Endothelial cell of umbilical vein (primary cell): Measurements from ENCODE around the gene CDC42EP5. TPM values are rescaled to one million over a fixed set of nuclear protein-coding genes. Genes with fewer than 3 reads are reported as not detected.

Experiments used
- BruUV-seq: library from RNA; stranded (reverse); fragments of 400-500 nt; replicated peaks from 2 replicates; lab custom pipeline; 2021; lab: Mats Ljungman, UMichigan
- CTCF ChIA-PET: fragments of 300-600, 350-600 bp; sonication (Branson Sonifier 250); formaldehyde crosslinking; loops from one replicate; lab custom pipeline; 2021; ENCODE audit warnings: antibody characterized with exemption, inconsistent platforms; lab: Charles Lee
- POLR2A ChIA-PET: fragments of 300-600, 350-600 bp; sonication (Branson Sonifier 250); formaldehyde crosslinking; loops from one replicate; lab custom pipeline; 2021; ENCODE audit warnings: antibody characterized with exemption, inconsistent platforms; lab: Charles Lee
- DNase-seq: peaks from one replicate; pipeline ENCODE4 v3.0.0-alpha.2; 2011; ENCODE audit warnings: low read depth, low spot score
- FAIRE-seq: peaks from 2 replicates; lab custom pipeline; 2011; peaks lifted over from hg19 to GRCh38; lab: Jason Lieb, UNC
- H2AFZ ChIP-seq: 2 replicates; pipeline ENCODE4 v1.6.0; 2012; ENCODE audit warnings: low read depth, low read length, control low read depth, inconsistent platforms
- H3K27ac ChIP-seq: 2 replicates; pipeline ENCODE4 v1.5.1; 2011; ENCODE audit warnings: low read depth, mild to moderate bottlenecking, control low read depth, low read length, moderate library complexity; ENCODE audit not compliant: insufficient read depth
- H3K27me3 ChIP-seq, 2 experiments: 2 replicates each; pipeline versions ENCODE4 v1.6.0 to v1.6.1; 2011; ENCODE audit warnings: low read length in 2 of 2, mixed read lengths in 1 of 2; ENCODE audit not compliant: control insufficient read depth in 2 of 2, insufficient read depth in 2 of 2
- H3K36me3 ChIP-seq, 2 experiments: 2 replicates in 1 of 2; 3 replicates in 1 of 2; pipeline ENCODE4 v1.5.1; 2011; ENCODE audit warnings: low read length in 2 of 2, mild to moderate bottlenecking in 1 of 2, moderate library complexity in 1 of 2; ENCODE audit not compliant: control insufficient read depth in 2 of 2, insufficient read depth in 2 of 2; ENCODE audit errors: extremely low read depth in 1 of 2
- H3K4me1 ChIP-seq: 3 replicates; pipeline ENCODE4 v1.5.1; 2011; ENCODE audit warnings: mild to moderate bottlenecking, low read length; ENCODE audit not compliant: control insufficient read depth, insufficient read depth; ENCODE audit errors: extremely low read depth
- H3K4me2 ChIP-seq: 2 replicates; pipeline ENCODE4 v1.6.1; 2011; ENCODE audit warnings: low read length, control low read depth, mixed read lengths; ENCODE audit not compliant: insufficient read depth
- H3K4me3 ChIP-seq, 3 experiments: fragments of 200-600 bp in 1 of 3; sonication (generic), shearing (Covaris generic) in 1 of 3; replicated peaks in 1 of 3; 2 replicates each; pipeline ENCODE4 v1.5.1; 2011 to 2016; ENCODE audit warnings: control low read depth in 3 of 3, low read length in 3 of 3, mild to moderate bottlenecking in 2 of 3, inconsistent platforms in 1 of 3, low read depth in 1 of 3, moderate library complexity in 1 of 3; ENCODE audit not compliant: insufficient read depth in 1 of 3
- H3K79me2 ChIP-seq: 2 replicates; pipeline ENCODE4 v1.6.0; 2012; ENCODE audit warnings: low read length, inconsistent platforms; ENCODE audit not compliant: control insufficient read depth, insufficient read depth
- H3K9ac ChIP-seq: replicated peaks from 2 replicates; pipeline ENCODE3; 2011; ENCODE audit warnings: low read length, control low read depth; ENCODE audit not compliant: insufficient read depth; ENCODE audit errors: extremely low read depth
- H3K9me1 ChIP-seq: replicated peaks from 3 replicates; pipeline ENCODE4 v1.6.0; 2011; ENCODE audit warnings: mild to moderate bottlenecking, low read length; ENCODE audit not compliant: control insufficient read depth, insufficient read depth; ENCODE audit errors: extremely low read depth
- H3K9me3 ChIP-seq: replicated peaks from 2 replicates; pipeline ENCODE4 v1.5.1; 2012; ENCODE audit warnings: low read length, inconsistent platforms; ENCODE audit not compliant: control insufficient read depth, insufficient read depth
- H4K20me1 ChIP-seq: replicated peaks from 2 replicates; pipeline ENCODE3; 2011; ENCODE audit warnings: mild to moderate bottlenecking, low read length; ENCODE audit not compliant: control insufficient read depth, insufficient read depth; ENCODE audit errors: extremely low read depth
- CTCF ChIP-seq, 2 donors: IDR thresholded peaks; 1 replicate in 1 of 2; 2 replicates in 1 of 2; pipeline ENCODE4 v1.5.1; 2011; ENCODE audit warnings: low read length in 2 of 2, mild to moderate bottlenecking in 2 of 2, moderate library complexity in 2 of 2, control low read depth in 1 of 2, inconsistent platforms in 1 of 2, low read depth in 1 of 2; ENCODE audit not compliant: insufficient read depth in 1 of 2; ENCODE audit errors: extremely low read depth in 1 of 2
- FOS ChIP-seq: IDR thresholded peaks from 2 replicates; pipeline ENCODE4 v1.6.1; 2011; ENCODE audit warnings: mild to moderate bottlenecking, low read length, moderate library complexity, borderline replicate concordance; ENCODE audit not compliant: insufficient read depth
- JUN ChIP-seq: IDR thresholded peaks from 2 replicates; pipeline ENCODE4 v1.6.1; 2011; ENCODE audit warnings: borderline replicate concordance, low read depth; ENCODE audit not compliant: insufficient read length, insufficient read depth
- MAX ChIP-seq: IDR thresholded peaks from 2 replicates; pipeline ENCODE4 v1.6.1; 2011; ENCODE audit not compliant: insufficient read depth, insufficient read length
- MYC ChIP-seq: IDR thresholded peaks from one replicate; pipeline ENCODE4 v1.6.1; 2011; ENCODE audit warnings: mild to moderate bottlenecking, low read depth, low read length
- POLR2A ChIP-seq: IDR thresholded peaks from 2 replicates; pipeline ENCODE4 v1.6.1; 2012; ENCODE audit warnings: low read depth, mild to moderate bottlenecking, control low read depth, low read length
- POLR2AphosphoS5 ChIP-seq: IDR thresholded peaks from 2 replicates; pipeline ENCODE4 v1.6.1; 2012; ENCODE audit warnings: low read depth, mild to moderate bottlenecking, control low read depth, low read length, moderate library complexity; ENCODE audit not compliant: insufficient read depth
- dilution Hi-C: fragments of 300-500 bp; cut with MboI; formaldehyde crosslinking; loops from one replicate; pipeline ENCODE4 v1.15.0; 2019; ENCODE audit warnings: low sequenced_read_pairs; ENCODE audit not compliant: extremely low pct_ligation_motif_present
- intact Hi-C: fragments of 100-400 bp; cut with micrococcal nuclease; formaldehyde crosslinking; loops from one replicate; pipeline ENCODE4 v1.10.0; 2022
- polyA plus RNA-seq, 4 experiments: library from polyadenylated mRNA; depleted of rRNA in 3 of 4; stranded (reverse) in 3 of 4; unstranded in 1 of 4; fragments of >200 nt; gene quantifications; 2 replicates each; pipeline versions ENCODE4 v1.2.1 to v1.2.3, GENCODE V29; 2011 to 2012; ENCODE audit warnings: missing spikeins in 1 of 4
- total RNA-seq: library from RNA; stranded (reverse); gene quantifications from 2 replicates; pipeline ENCODE4 v1.2.3, GENCODE V29; 2021

The CDC42EP5 gene
- total and polyA plus RNA-seq, 2 donors (not counting 3 experiments of a cell fraction or from before 2014, with no cell fraction given) = 37.3 to 85.5 TPM

GRCh38 chr19:54463531-54464043 lies 9.5 kb downstream of the CDC42EP5 start, which contains the start of gene LENG9:
Gene LENG9, minus strand, starts transcription at chr19:54463778. Its CDS starts 252 bp downstream, at chr19:54463526.
- Histone ChIP-seq H4K20me1 (no peaks in the 10 kb centered on the region), H3K4me3 (peak within 1 kb of the TSS; percentile 28 to 46 (median 38)), H3K4me1 (peaks cover 29% of the 10 kb centered on the region), H3K36me3 (peaks cover 3 to 25% of the 10 kb centered on the region in 2 experiments), H3K27me3 (no peaks in the 10 kb centered on the region), H3K9ac (peak within 1 kb of the TSS; percentile 79), H3K79me2 (peaks cover 19% of the 10 kb centered on the region), H3K9me1 (no peaks in the 10 kb centered on the region), H3K9me3 (no peaks in the 10 kb centered on the region), H2AFZ (peak within 1 kb of the TSS; percentile 33), H3K4me2 (peak within 1 kb of the TSS; percentile 75), H3K27ac (peak within 1 kb of the TSS; percentile 85)
- DNase-seq (peak; percentile 98), FAIRE-seq (peak; percentile 95)
- ChIA-PET POLR2A (interaction anchor here (0.7 to 2.4 kb wide), 5 partner anchors 10 to 625 kb away, joined by 3 to 11 read pairs (median 5); partner anchors contain the start of genes CDC42EP5 and LENG8), CTCF (interaction anchor here (1.9 to 2.4 kb wide), 2 partner anchors 10 to 15 kb away, joined by 14 to 21 read pairs; partner anchors contain the start of genes CDC42EP5 and LENG8)
- BruUV-seq = no TSS peak
- dilution Hi-C loops (no loop called here), intact Hi-C loops (loop anchor here (1.0 to 10.0 kb wide), 8 partner anchors 8 to 1191 kb away; partner anchors contain the start of genes LENG8, MYADM, PPP1R12C and RDH13)
- TF ChIP-seq POLR2AphosphoS5 (peak; percentile 93), JUN (no peak), MAX (peak; percentile 67), FOS (no peak), MYC (no peak), CTCF (IDR thresholded peaks at IDR 0.05; ENCODE audit: extremely low read depth in 1 of 2, insufficient read depth in 1 of 2, low read depth in 1 of 2, low read length in 2 of 2) (no peak), POLR2A (peak; percentile 95)
